Activated CD4-positive, CD25-positive, alpha-beta regulatory T cell (primary cell): ENCODE results near the gene BTBD10.
A peak's percentile ranks its signal among the peaks of the same experiment; 100 is the strongest.

Experiments used
- DNase-seq, 4 experiments: peaks; one replicate each; lab custom pipeline; 2025; lab: John Stamatoyannopoulos, UW

The BTBD10 gene

GRCh38 chr11:13375798-13376197 is 87.2 kb downstream of the BTBD10 start:
- DNase-seq, result no peak

GRCh38 chr11:13373216-13373615 is 89.8 kb downstream of the BTBD10 start:
- DNase-seq, result no peak

- no peak for DNase-seq
Measured at GRCh38 chr11:13368041-13368446, 95.0 kb downstream of the BTBD10 start.

DNA sequence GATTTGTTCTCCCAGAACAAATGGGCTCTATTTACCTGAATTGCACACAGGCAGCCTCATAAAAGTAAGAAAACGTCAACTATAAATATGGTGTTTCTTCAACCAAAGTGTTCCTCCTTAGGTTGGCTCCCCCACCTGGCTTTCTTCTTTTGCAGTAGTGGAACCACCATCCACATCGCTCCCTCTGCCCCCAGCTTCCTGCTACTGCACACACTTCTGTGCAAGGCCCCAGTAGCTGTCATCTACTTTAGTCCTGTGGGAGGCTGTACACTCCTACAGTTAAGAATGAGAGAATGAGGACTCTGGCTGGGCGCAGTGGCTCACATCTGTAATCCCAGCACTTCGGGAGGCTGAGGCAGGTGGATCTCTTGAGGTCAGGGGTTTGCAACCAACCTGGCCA is 95.9 kb downstream of the BTBD10 start:
- no peak for DNase-seq

GRCh38 chr11:13366266-13367026 is 96.6 kb downstream of the BTBD10 start:
- no peak for DNase-seq

DNA sequence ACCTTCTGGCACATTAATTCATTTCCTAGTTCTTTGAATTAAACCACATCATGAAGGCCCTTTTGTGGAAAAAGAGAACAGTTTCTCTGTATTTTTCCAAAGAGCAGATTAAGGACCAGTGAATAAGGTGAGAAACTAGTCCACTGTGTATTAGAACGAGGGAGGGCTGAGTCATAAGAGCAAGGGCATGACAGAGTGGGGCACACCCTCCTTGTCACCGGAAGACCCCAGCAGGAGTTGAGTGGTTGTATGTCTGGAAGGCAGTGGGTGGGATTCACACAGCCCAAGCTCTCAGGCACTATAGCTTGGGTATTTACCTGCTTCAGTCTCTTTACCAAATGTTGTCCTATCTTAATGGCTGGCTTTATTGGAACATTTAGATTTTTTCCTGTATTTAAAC is 98.6 kb downstream of the BTBD10 start:
- DNase-seq, result no peak

GRCh38 chr11:13362596-13363109 is 100.4 kb downstream of the BTBD10 start:
- DNase-seq, result no peak

DNA sequence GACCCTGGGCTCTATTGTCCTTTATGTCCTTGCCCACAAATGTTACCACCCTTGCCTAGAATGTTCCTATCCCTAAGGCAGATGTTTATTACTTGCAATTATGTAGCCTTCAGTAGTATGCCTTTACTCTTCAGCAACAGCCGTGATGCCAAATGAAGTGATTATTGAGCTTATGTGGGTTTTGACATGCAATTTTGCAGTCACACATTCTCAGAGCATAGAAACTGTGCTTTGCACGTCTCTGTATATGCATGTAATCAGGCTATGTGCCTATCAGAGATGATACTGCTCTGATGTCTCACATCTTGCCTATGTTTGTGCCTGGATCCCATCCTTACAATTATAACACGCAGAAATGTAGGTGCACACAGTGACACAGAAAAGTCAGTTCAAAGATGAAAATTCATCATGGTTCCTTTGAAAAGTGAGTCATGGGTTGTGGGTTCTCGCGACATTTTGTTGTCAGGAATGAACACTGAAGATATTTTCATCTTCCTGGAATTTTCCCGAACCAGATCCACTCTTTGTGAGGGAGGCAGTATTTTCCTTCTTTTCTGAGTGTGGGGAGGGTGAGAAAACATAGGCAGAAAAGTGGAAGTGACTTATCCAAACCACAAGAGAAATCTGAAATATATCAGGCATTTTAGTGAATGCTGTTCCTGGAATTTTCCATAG is 104.3 kb downstream of the BTBD10 start:
- no peak for DNase-seq

DNA sequence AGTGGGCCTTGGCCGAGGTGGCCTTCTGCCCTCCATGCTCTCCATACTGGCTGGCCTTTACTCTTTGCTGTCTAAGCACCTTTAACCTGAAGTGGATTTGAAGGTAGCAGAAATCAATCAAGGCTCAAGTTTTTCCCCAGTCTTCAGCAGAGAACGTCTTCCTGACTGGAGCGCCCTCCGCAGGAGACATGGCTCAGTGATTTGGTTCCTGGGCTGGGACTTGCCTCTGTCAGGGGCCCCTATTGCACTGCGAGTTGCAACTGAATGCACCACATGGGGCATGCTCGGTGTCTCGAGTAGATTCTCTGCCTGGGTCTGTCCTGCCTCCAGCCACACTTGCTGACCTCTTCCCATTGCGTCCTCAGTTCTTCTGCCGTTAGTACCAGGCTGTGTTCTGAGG is 105.8 kb downstream of the BTBD10 start:
- no peak for DNase-seq

DNA sequence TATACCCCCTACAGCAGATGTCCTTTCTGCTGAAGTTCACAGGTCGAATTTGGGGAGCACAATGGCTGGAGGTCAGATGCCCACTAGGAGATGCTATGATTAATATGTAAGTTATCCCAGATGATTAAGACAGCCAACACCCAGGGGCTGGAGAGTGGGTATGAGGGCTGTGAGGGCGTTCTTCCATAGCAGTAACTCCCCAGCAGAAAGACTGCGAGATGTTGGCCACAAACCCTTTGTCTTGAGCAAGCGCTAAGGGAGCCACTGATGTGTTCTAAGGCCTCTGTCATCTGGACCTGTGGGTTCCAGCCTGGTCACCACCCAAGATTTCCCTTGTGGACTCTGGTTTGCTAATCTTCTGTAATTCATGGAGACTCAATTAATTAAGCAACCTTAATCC is 107.8 kb downstream of the BTBD10 start:
- no peak for DNase-seq

DNA sequence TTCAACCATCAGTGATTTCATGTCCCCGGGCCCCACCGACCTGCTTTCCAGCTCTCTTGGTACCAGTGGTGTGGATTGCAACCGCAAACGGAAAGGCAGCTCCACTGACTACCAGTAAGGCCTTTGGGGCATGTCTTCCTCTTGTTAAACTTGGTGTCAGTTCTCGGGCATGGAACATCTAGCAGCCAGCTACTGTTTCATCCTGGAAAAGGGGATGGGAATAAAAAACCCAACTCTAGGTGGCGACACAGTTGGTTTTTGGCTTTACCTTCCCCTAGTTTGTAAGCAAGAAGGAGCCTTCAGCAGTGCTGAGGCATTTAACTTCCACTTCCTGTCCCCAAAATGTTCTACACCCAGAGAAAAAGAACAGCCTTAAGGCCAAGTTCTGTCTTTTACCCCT is 108.7 kb downstream of the BTBD10 start:
- no peak for DNase-seq

GRCh38 chr11:13352711-13353110 is 110.3 kb downstream of the BTBD10 start:
- no peak for DNase-seq

DNA sequence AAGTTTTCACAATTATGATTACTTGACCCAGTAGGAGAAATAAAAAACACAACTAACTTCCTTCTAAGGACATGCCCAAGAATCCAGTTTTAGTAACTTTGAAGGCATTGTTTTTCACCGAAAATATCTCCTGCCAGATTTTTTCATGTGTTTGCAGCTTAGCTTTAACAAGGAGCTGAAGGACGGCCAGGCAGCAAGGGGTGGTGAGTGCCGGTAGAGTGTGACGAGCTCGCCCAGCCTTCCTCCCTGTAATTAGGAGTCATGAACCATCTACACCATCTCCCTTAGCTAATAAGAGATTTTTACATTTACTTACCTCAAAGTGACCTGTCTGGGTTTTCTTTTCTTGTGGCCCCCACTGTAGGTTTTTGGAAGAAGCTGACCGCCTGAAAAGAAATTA is 113.4 kb downstream of the BTBD10 start:
- DNase-seq, result no peak

DNA sequence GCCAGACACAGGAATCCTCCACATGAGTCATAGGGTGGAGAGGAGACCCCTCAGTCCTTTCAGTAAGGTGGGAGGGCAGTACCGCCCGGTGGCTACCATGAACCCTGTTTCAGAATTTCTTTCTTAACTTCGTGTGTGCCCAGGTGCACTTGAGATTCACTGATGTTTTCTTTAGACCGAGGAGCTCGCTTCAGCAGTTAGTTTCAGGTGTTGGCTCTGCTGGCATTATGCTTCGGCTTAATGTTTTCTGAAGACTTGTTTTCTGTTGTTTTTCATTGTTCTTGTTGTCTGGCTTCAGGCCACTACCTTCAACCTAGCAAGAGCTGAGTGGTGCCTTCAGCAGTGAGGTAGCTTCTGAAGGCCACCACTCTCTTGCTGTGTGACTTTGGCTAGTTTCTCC is 114.0 kb downstream of the BTBD10 start:
- no peak for DNase-seq

DNA sequence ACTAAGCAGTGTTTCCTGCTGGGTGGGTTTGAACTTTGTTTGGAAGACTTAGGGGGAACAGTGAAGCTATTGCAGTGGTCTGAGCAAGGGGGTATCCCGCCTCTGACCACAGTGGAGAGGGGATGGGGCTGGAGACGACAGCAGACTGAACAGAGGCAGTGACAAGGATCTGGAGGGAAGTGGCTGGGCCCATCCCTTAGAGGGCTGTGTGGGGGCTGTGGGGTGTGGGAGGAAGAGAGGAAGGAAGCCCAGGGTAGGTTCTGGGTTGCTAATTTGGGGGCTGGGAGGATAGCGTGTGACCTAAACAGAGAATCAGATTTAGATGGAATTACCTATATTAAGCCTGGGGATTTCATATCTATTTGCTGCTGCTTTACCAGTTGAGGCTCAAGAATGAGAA is 114.7 kb downstream of the BTBD10 start:
- DNase-seq, result no peak

DNA sequence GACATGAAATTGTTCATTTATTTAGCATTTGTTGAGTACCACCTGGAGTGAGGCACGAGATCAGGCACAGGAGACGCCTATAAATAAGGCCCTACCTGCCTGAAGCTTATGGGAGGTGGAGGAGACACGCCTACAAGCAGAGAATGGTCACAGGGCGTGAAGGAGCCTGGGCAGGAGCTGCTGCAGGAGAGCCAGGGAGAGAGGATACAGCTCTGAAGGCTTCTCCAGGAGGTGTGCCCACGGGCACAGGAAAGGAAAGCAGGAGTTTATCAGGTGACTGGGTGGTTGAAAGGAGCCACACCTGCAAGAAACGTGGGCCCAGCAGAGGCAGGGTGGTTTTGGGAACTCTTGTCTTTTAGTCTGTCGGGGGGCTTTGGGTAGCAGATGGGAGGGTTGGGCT is 115.1 kb downstream of the BTBD10 start:
- no peak for DNase-seq

DNA sequence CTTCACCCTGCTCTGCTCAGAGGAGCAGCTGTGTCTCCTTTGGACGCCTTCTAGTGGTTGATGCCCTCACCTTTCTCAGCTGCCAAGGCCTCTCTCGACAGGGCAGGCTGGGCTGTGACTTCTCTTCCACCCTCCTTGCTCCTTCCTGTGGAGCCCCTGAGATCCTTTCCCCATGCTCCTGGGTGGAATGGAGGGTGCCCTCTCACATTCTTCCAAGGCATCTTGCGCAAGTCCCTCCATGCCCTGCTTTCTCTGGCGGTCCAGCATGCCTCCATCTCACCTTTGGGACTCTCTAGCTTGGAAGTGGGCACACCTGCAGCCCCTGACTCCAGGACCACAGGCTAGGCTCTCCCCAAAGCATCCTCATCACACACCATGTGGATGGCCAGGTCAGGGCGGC is 116.6 kb downstream of the BTBD10 start:
- no peak for DNase-seq

- no peak for DNase-seq
Measured at GRCh38 chr11:13344818-13345217, 118.2 kb downstream of the BTBD10 start.

DNA sequence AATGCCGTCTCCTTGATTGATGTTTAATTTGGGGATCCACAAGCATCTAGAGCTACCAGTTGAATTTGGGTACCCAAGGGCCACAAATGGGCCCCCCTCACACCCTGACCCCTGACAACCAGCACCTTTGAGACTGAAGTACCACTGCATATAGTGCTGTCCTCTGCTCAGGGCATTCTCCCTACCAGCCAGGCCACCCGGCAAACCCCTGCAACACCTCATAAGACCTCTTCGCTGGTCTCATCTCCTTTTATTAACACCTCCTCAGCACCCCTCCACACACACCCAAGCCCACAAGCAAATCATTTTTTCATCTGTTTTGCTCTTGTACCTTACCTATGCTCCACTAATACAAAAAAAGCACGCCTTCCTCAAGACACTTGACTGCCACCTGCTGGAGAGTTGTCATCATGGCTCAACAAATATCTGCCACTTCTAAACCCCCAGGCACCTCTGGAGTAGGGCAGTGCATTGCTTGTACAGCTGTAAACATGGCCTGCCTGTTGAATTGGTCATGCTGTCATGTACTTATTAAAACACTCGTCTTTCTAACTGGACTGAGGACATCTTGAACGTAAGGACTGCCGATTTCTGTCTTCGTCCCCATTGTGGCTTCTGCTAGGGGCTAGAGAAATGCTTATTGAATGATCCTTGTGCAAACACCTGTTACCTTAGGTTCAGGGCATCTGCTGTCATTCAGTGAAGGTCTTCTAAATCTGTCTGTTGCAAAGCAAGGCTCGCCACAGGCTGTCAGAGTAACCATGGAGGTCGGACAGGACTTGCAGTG is 118.9 kb downstream of the BTBD10 start:
- DNase-seq, result peak; percentile 34 to 68 (median 46)

DNA sequence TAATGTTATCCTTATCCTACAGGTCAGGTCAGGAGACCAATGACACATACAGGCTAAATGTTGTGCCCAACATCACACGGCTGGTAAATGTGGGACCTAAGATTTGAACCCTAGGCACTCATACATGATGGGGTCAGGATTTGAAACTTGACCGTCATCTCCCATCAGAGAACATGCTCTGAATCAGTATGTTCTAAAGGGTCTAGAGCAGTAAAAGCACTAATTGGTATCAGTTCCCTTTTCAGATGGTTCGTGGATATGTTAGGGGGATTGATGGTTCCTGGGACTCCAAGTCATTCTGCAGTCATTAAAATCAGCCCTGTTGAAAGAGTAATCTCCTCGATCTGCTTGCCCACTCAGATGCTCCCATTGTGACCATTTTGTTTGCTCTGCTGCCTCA is 120.0 kb downstream of the BTBD10 start:
- DNase-seq, result no peak

GRCh38 chr11:13341026-13341425 is 122.0 kb downstream of the BTBD10 start:
- no peak for DNase-seq

DNA sequence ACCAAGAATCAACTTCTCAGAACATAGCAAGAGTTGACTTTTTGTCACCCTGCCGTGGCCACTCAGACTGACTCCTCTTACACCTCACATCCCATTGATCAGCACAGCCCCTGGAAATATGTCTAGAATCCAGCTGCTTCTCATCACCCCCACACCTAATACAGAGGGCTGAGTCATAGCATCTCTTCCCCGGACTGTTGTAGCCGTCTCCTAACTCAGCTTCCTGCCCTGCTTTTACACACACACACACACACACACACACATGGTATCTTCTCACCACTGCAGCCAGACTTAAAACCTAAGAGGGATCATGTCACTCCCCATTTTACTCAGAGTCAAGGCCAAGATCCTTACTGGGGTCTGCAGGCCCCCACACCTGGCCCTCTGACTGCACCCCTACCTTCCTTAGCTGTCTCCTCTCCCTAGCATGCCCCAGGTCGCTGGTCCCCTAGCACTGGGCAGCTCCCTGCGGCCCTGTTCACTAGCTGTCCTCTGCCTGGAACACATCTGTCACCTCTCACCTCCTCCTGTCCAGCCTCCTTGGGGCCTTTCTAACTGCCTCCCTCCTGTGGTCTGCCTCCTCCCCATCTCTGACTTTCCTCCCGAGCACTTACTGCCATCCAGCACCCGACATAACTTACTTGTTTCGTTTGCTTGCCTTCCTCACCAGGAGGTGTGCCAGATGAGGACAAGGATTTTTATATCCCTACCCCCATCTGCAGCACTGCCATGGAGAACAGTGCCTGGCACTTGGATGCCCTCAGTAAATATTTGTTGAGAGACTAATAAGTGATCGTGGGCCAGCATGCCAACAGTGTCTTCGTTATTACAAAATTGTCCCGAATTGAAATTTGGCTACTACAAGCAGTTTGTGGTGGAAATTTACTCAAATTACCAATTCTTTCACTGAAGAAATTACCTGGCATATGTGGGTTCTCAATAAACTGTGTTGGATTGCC is 123.5 kb downstream of the BTBD10 start:
- no peak for DNase-seq
